GM23338 (cell line): ENCODE measurements around the gene SOX3. TPM values are rescaled to one million over a fixed set of nuclear protein-coding genes. Genes with fewer than 3 reads are reported as not detected.

Source experiments
- ATAC-seq: fragments of 200-7000 bp; cut with Tn5 transposase; 3 replicates; pipeline ENCODE4 v1.9.1; 2020
- DNase-seq: peaks from one replicate; pipeline ENCODE4 v3.0.0-alpha.2; 2015; ENCODE audit warnings: low spot score
- H2AFZ ChIP-seq: fragments of 200-600 bp; sonication (generic); 2 replicates; pipeline ENCODE4 v1.8.0; 2016; ENCODE audit warnings: antibody characterized with exemption, mild to moderate bottlenecking, moderate library complexity
- H3F3A ChIP-seq: fragments of 200-600 bp; sonication (generic); replicated peaks from 2 replicates; pipeline ENCODE4 v1.8.0; 2017; ENCODE audit warnings: antibody characterized with exemption, mixed run types, low read depth
- H3K27ac ChIP-seq: fragments of 200-600 bp; sonication (generic); 2 replicates; pipeline ENCODE4 v1.6.1; 2016; ENCODE audit warnings: low read depth
- H3K27me3 ChIP-seq: fragments of 200-600 bp; sonication (generic); 2 replicates; pipeline ENCODE4 v1.8.0; 2016; ENCODE audit warnings: mild to moderate bottlenecking, mixed run types, moderate library complexity; ENCODE audit not compliant: insufficient read depth
- H3K36me3 ChIP-seq: fragments of 200-600 bp; sonication (generic); 2 replicates; pipeline ENCODE4 v1.8.0; 2016; ENCODE audit warnings: mild to moderate bottlenecking; ENCODE audit not compliant: insufficient read depth
- H3K4me1 ChIP-seq: fragments of 200-600 bp; sonication (generic); 2 replicates; pipeline ENCODE4 v1.8.0; 2016; ENCODE audit warnings: mild to moderate bottlenecking, moderate library complexity; ENCODE audit not compliant: insufficient read depth
- H3K4me2 ChIP-seq: fragments of 200-600 bp; sonication (generic); 2 replicates; pipeline ENCODE4 v1.7.1; 2017; ENCODE audit warnings: mixed run types
- H3K4me3 ChIP-seq: fragments of 200-600 bp; sonication (generic); 2 replicates; pipeline ENCODE4 v1.6.1; 2016; ENCODE audit warnings: mixed run types
- H3K79me2 ChIP-seq: fragments of 200-600 bp; sonication (generic); replicated peaks from 2 replicates; pipeline ENCODE4 v1.8.0; 2017; ENCODE audit warnings: mild to moderate bottlenecking; ENCODE audit not compliant: insufficient read depth
- H3K9me2 ChIP-seq: fragments of 200-600 bp; sonication (generic); 2 replicates; pipeline ENCODE4 v1.8.0; 2017; ENCODE audit not compliant: insufficient read depth
- H4K20me1 ChIP-seq: fragments of 200-600 bp; sonication (generic); replicated peaks from 2 replicates; pipeline ENCODE4 v1.8.0; 2017; ENCODE audit warnings: mild to moderate bottlenecking; ENCODE audit not compliant: insufficient read depth
- H3K27ac Mint-ChIP-seq: 2 replicates; pipeline ENCODE4 v1.8.0; 2020; ENCODE audit warnings: inconsistent platforms, mild to moderate bottlenecking, moderate library complexity, mixed read lengths
- H3K27me3 Mint-ChIP-seq: 3 replicates; pipeline ENCODE4 v1.8.0; 2022; ENCODE audit warnings: low read depth, mild to moderate bottlenecking, moderate library complexity, mixed read lengths, inconsistent platforms; ENCODE audit not compliant: insufficient read depth, poor library complexity
- H3K36me3 Mint-ChIP-seq: 3 replicates; pipeline ENCODE4 v1.8.0; 2021; ENCODE audit warnings: low read depth, mild to moderate bottlenecking, inconsistent platforms, moderate library complexity, mixed read lengths
- H3K4me1 Mint-ChIP-seq: 3 replicates; pipeline ENCODE4 v1.8.0; 2020; ENCODE audit warnings: mild to moderate bottlenecking, inconsistent platforms, mixed read lengths
- H3K4me3 Mint-ChIP-seq: 3 replicates; pipeline ENCODE4 v1.8.0; 2021; ENCODE audit warnings: moderate library complexity, mild to moderate bottlenecking, inconsistent platforms, mixed read lengths
- H3K9me3 Mint-ChIP-seq: 3 replicates; pipeline ENCODE4 v1.8.0; 2020; ENCODE audit warnings: moderate library complexity, mild to moderate bottlenecking, inconsistent platforms, mixed read lengths
- JUNB ChIP-seq: IDR thresholded peaks from one replicate; pipeline ENCODE4 v1.6.1; 2016; ENCODE audit warnings: antibody characterized with exemption; ENCODE audit not compliant: unreplicated experiment
- REST ChIP-seq: IDR thresholded peaks from one replicate; pipeline ENCODE4 v1.6.1; 2018; ENCODE audit warnings: antibody characterized with exemption; ENCODE audit not compliant: unreplicated experiment
- STAT1 ChIP-seq: IDR thresholded peaks from one replicate; pipeline ENCODE4 v1.6.1; 2016; ENCODE audit warnings: antibody characterized with exemption; ENCODE audit not compliant: unreplicated experiment
- ZNF331 ChIP-seq: fragments of 250-450 bp; sonication (Bioruptor Pico); IDR thresholded peaks from 2 replicates; pipeline ENCODE4 v1.5.0; 2020; ENCODE audit warnings: low read depth, mild to moderate bottlenecking, moderate library complexity
- polyA plus RNA-seq: library from polyadenylated mRNA; unstranded; fragments of >200 nt; fragmentation: Nextera tagmentation; extraction: Ambion mirVana; gene quantifications from 2 replicates; pipeline ENCODE4 v1.2.1, GENCODE V29; 2016
- total RNA-seq: library from RNA; depleted of rRNA; stranded (reverse); fragments of >200 nt; shearing (Covaris generic); gene quantifications from 2 replicates; pipeline ENCODE4 v1.2.3, GENCODE V29; 2014; rRNA removed
- TF ChIP-seq, protein P1 (sequence below): IDR thresholded peaks from 2 replicates; pipeline ENCODE4 v1.6.1; 2016; ENCODE audit warnings: antibody characterized with exemption

Gene SOX3
- total and polyA plus RNA-seq, 2 experiments from 2014 or later: 9.8 to 23.3 TPM

- no peak overlapping the region for H3K27ac Mint-ChIP-seq
- no peaks in the 10 kb centered on the region for H3K9me2 ChIP-seq
- no peak overlapping the region for H3K27ac ChIP-seq
- DNase-seq: no peak
- no peaks in the 10 kb centered on the region for H3K27me3 ChIP-seq
- no peaks in the 10 kb centered on the region for H3K9me3 Mint-ChIP-seq
- no peak overlapping the region for H3K4me2 ChIP-seq
- H3K4me3 ChIP-seq: no peak overlapping the region
- H3K4me3 Mint-ChIP-seq: no peak overlapping the region
- TF ChIP-seq ZNF331 (CRISPR knock-in tag) (no peak), STAT1 (no peak), JUNB (no peak), REST (no peak)
- TF ChIP-seq, protein P1, sequence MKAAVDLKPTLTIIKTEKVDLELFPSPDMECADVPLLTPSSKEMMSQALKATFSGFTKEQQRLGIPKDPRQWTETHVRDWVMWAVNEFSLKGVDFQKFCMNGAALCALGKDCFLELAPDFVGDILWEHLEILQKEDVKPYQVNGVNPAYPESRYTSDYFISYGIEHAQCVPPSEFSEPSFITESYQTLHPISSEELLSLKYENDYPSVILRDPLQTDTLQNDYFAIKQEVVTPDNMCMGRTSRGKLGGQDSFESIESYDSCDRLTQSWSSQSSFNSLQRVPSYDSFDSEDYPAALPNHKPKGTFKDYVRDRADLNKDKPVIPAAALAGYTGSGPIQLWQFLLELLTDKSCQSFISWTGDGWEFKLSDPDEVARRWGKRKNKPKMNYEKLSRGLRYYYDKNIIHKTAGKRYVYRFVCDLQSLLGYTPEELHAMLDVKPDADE: no peak
- no peaks in the 10 kb centered on the region for H3K4me1 Mint-ChIP-seq
- no peaks in the 10 kb centered on the region for H3K36me3 ChIP-seq
- no peak overlapping the region for H2AFZ ChIP-seq
- H3F3A ChIP-seq: no peaks in the 10 kb centered on the region
- no peak for ATAC-seq
- H3K36me3 Mint-ChIP-seq: no peaks in the 10 kb centered on the region
- H3K79me2 ChIP-seq: no peaks in the 10 kb centered on the region
- H4K20me1 ChIP-seq: no peaks in the 10 kb centered on the region
- no peaks in the 10 kb centered on the region for H3K4me1 ChIP-seq
- H3K27me3 Mint-ChIP-seq: peaks cover 4% of the 10 kb centered on the region
Observed at GRCh38 chrX:140467211-140467610, 37.7 kb downstream of the SOX3 start.

Other genes with a start within 250 kb of the SOX3 start
- gene LINC00632, start 204.7 kb upstream of the SOX3 start, total RNA-seq: 10.9 and 23.5 TPM in 2 replicates
- gene LINC00632, start 204.7 kb upstream of the SOX3 start, polyA plus RNA-seq: 23.6 and 25.2 TPM in 2 replicates